Measurements from ENCODE around the gene PRKAR1B.

Gene PRKAR1B

GRCh38 chr7:509426-510130 lies 217.5 kb downstream of the PRKAR1B start:
- no peak for DNase-seq (ENCODE audit: low read depth)

GRCh38 chr7:508461-509170 lies 218.5 kb downstream of the PRKAR1B start:
- no peak for DNase-seq (ENCODE audit: low read depth)

DNA sequence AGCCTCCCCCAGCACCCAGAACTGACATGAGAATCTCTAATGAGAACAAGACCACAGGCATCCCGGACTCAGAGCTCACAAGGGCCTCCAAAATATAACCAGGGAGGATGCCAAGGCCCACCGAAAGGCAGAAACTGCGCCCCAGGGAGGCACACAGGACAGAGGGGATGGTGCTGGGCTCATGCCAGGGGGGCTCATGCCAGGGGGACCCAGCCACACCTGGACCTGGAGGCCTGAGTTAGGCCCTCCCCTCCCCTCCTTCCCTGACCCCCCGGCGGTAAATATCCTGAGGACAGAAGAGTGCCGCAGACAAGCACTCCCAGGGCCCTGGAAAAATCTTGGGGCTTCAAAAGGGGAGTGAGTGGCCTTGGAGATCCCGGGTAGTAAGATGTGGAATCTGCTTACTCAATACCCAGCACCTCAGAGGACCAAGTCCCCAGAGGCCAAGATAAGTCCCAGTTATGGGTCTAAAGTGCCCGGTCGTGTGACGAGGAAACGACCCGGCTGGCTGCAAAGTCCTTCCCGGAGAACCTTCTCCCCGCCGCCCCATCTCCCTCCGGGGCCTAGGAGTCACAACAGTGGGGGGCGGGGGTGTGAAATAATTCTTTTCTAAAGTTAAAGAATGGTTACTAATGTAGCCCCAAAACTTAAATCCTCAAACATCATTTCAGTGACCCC lies 219.3 kb downstream of the PRKAR1B start:
- DNase-seq (ENCODE audit: low read depth) = no peak

DNA sequence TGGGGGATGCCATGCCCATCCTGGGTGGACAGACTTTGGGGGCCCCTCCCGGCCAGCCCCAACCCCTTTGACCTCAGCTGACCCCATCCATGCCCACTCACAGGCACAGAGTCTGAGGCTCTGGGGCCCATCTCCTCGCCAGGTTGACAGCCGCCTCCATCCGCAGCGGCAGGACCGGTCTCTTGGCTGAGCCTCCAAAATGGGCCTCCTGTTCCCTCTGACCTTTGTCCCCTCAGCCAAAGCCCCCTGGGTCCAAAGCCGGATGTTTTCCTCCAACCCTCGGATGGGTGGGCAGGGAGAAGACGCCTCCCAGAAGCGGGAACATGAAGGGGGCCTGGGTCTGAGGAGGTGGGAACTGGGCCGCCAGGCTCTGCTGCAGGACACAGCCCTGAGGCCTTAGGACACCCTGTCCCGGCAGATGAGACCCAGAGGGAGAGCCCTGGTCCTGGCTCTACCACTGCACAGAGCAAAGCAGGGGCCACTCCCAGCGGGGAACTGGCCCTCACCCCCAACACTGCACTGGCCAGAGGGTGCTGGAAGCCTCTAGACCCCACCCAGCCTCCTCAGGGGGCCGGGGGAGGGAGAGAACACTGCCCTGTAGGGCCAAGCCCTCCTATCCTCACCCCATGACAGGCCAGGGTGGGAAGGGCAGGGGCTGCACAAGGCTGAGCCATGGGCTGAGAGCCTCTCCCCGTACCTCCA lies 220.0 kb downstream of the PRKAR1B start:
- DNase-seq (ENCODE audit: low read depth) = no peak

- no peak for DNase-seq (ENCODE audit: low read depth)
These were observed 220.7 kb downstream of the PRKAR1B start for GRCh38 chr7:506391-506831.

- DNase-seq (ENCODE audit: low read depth) = no peak
These were observed 221.9 kb downstream of the PRKAR1B start for GRCh38 chr7:505171-505570.

- DNase-seq (ENCODE audit: low read depth) = no peak
These were observed 222.6 kb downstream of the PRKAR1B start for GRCh38 chr7:504221-505111.

- DNase-seq (ENCODE audit: low read depth) = no peak
These were observed 223.4 kb downstream of the PRKAR1B start for GRCh38 chr7:503575-504111.

DNA sequence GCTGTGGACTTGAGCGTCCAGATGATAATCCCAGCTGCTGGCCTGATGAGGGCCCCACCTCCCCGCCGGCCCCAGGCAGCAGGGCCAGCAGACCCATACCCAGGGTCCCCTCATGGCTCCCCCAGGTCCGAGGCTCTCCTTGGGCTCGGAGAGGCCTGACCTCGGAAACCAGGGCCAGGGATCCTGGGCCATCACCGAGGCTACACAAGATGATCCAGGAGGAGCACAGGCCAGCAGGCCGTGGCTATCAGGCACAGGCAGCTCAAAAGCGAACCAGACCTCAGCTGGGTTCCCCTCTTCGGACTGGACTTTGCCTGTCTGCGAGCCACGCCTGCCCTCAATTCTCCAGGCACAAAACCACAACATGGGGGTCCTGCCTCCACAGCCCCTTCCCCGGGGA lies 224.8 kb downstream of the PRKAR1B start:
- no peak for DNase-seq (ENCODE audit: low read depth)

DNA sequence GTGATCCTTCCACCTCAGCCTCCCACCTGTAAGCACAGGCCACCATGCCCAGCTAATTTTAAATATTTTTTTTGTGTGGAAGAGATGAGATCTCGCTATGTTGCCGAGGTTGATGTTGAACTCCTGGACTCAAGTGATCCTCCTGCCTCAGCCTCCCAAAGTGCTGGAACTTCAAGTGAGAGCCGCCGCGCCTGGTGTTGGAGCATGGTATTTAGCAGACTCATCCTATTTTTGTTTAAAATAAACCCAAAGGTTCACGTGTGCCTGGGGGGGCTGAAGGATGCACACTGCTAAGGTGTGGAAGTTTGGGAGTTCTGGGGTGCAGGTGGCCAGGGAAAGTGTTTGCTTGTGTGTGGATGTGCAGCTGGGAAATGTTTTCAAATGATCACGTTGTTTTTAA lies 225.6 kb downstream of the PRKAR1B start:
- DNase-seq (ENCODE audit: low read depth) = no peak

GRCh38 chr7:500521-501420 lies 226.3 kb downstream of the PRKAR1B start:
- DNase-seq (ENCODE audit: low read depth) = no peak

- DNase-seq (ENCODE audit: low read depth) = no peak
These were observed 227.1 kb downstream of the PRKAR1B start for GRCh38 chr7:499853-500485.
